ENCODE results near the gene KLK14.

- TF ChIP-seq POLR2AphosphoS5 (IDR thresholded peaks at IDR 0.05; ENCODE audit: insufficient read depth in 1 of 2, low read depth in 1 of 2) (no peak), POLR2A (IDR thresholded peaks at IDR 0.05) (no peak)
- TF ChIP-seq, protein P1, sequence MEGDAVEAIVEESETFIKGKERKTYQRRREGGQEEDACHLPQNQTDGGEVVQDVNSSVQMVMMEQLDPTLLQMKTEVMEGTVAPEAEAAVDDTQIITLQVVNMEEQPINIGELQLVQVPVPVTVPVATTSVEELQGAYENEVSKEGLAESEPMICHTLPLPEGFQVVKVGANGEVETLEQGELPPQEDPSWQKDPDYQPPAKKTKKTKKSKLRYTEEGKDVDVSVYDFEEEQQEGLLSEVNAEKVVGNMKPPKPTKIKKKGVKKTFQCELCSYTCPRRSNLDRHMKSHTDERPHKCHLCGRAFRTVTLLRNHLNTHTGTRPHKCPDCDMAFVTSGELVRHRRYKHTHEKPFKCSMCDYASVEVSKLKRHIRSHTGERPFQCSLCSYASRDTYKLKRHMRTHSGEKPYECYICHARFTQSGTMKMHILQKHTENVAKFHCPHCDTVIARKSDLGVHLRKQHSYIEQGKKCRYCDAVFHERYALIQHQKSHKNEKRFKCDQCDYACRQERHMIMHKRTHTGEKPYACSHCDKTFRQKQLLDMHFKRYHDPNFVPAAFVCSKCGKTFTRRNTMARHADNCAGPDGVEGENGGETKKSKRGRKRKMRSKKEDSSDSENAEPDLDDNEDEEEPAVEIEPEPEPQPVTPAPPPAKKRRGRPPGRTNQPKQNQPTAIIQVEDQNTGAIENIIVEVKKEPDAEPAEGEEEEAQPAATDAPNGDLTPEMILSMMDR (IDR thresholded peaks at IDR 0.05), result no peak
These were observed 26.1 kb upstream of the KLK14 start for GRCh38 chr19:51108805-51109146.
